ENCODE results near the gene PBXIP1. TPM values are rescaled to one million over a fixed set of nuclear protein-coding genes. Genes with fewer than 3 reads are reported as not detected.

The PBXIP1 gene

DNA sequence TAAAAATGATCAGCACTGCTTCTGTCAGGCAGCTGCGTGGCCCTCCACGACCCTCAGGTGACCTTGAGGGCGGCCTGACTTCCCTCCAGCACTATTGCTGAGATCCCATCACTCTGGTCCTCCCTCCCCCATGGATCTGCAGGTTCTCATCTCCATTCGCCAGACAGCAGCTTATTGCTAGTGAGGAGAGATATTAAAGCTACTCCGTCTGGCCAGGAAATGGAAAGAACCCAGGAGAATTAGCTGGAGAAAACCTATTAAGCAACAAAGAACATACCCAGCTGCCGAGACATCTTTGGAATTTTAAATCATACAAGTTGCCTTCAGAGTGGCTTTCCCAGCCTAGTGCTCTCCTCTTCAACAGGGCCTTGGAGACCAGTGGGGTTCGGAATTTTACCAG, 60.1 kb downstream of the PBXIP1 start:
- H3K56ac ChIP-seq (ENCODE audit: low read length), result no peak overlapping the region
- H3K18ac ChIP-seq (ENCODE audit: low read length), result no peak overlapping the region
- H3K79me1 ChIP-seq (ENCODE audit: low read length), result no peaks in the 10 kb centered on the region
- H3K79me2 ChIP-seq (ENCODE audit: control insufficient read depth, insufficient read depth, low read length), result no peaks in the 10 kb centered on the region
- H3K4me3 ChIP-seq (ENCODE audit: low read length), result no peak overlapping the region
- no peak overlapping the region for H3K23ac ChIP-seq (ENCODE audit: low read length)
- no peak overlapping the region for H2BK15ac ChIP-seq (replicated peaks; ENCODE audit: low read depth)
- H3K9ac ChIP-seq (ENCODE audit: low read length), result no peak overlapping the region
- no peak overlapping the region for H2BK5ac ChIP-seq (ENCODE audit: low read length)
- H3K4me1 ChIP-seq (ENCODE audit: control insufficient read depth, low read depth, low read length), result no peaks in the 10 kb centered on the region
- no CpG with 5 or more reads among the region's 7 CpGs for WGBS (ENCODE audit: extremely low coverage, insufficient coverage, low lambda C conversion rate)
- DNase-seq, result no peak
- H4K8ac ChIP-seq (ENCODE audit: low read depth, low read length), result no peak overlapping the region
- no peak overlapping the region for H2BK120ac ChIP-seq (ENCODE audit: low read depth, low read length)
- no peak overlapping the region for H2AK5ac ChIP-seq (ENCODE audit: low read length)
- no peak overlapping the region for H3K27ac ChIP-seq (ENCODE audit: low read depth, low read length)
- no peaks in the 10 kb centered on the region for H3K36me3 ChIP-seq (ENCODE audit: control insufficient read depth, insufficient read depth, low read length)
- H4K5ac ChIP-seq (ENCODE audit: low read length), result no peak overlapping the region
- no peak overlapping the region for H3K4me2 ChIP-seq (ENCODE audit: low read length)
- no peak overlapping the region for H3K4ac ChIP-seq (ENCODE audit: low read depth, low read length)
- no peaks in the 10 kb centered on the region for H3K27me3 ChIP-seq (ENCODE audit: insufficient read depth, low read length, poor library complexity)

Small RNA genes within 50 kb of the gene (small RNA-seq; reads per million reads assigned to genes)
- gene MIR4258 (ENCODE audit: insufficient read depth), result not detected
- gene RF00017 (ENCODE audit: insufficient read depth), result not detected
